Measurements from ENCODE around the gene TNRC6B.

DNA sequence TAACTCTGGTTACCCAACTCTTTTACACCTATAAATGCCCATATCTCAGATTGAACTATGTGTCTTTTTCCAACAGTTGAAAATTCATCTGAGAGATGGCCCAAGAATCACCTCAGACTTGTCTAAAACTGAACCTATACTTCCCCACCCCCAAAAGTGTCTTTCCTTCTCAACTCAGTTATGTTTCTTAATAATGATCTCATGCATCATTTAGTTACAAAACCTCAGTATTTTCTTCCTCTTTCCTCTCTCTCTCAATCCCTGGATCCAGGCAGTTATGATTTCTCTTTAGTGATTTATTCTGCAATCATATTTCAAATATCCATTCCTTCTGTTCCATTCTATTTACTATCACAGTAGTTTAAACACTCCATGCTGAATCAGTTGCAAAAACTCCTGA, 136.3 kb downstream of the TNRC6B start:
- TF ChIP-seq FOXA1 (IDR thresholded peaks at IDR 0.05) (no peak), ARNT (IDR thresholded peaks at IDR 0.05) (no peak), SP1 (IDR thresholded peaks at IDR 0.05) (no peak), FOXK2 (IDR thresholded peaks at IDR 0.05) (no peak), LEF1 (IDR thresholded peaks at IDR 0.05; ENCODE audit: borderline replicate concordance) (no peak), BHLHE40 (IDR thresholded peaks at IDR 0.05; ENCODE audit: borderline replicate concordance) (no peak), HDGF (IDR thresholded peaks at IDR 0.05; ENCODE audit: borderline replicate concordance) (no peak), SUZ12 (IDR thresholded peaks at IDR 0.05) (no peak), TARDBP (IDR thresholded peaks at IDR 0.05) (no peak), FOXM1 (IDR thresholded peaks at IDR 0.05; ENCODE audit: borderline replicate concordance) (no peak), CTBP1 (IDR thresholded peaks at IDR 0.05; ENCODE audit: borderline replicate concordance) (no peak), ELF4 (IDR thresholded peaks at IDR 0.05) (no peak), ZNF384 (IDR thresholded peaks at IDR 0.05) (no peak)
- TF ChIP-seq, protein P1, sequence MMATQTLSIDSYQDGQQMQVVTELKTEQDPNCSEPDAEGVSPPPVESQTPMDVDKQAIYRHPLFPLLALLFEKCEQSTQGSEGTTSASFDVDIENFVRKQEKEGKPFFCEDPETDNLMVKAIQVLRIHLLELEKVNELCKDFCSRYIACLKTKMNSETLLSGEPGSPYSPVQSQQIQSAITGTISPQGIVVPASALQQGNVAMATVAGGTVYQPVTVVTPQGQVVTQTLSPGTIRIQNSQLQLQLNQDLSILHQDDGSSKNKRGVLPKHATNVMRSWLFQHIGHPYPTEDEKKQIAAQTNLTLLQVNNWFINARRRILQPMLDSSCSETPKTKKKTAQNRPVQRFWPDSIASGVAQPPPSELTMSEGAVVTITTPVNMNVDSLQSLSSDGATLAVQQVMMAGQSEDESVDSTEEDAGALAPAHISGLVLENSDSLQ (IDR thresholded peaks at IDR 0.05), result no peak

All from HEK293T (cell line).